NB4 (cell line): ENCODE measurements around the gene ASB1.

Experiments used
- DNase-seq: peaks from one replicate; pipeline ENCODE4 v3.0.0; 2010; ENCODE audit warnings: low read depth
- H3K4me3 ChIP-seq: one replicate; pipeline ENCODE4 v1.5.1; 2011; ENCODE audit warnings: mild to moderate bottlenecking, low read depth, low read length, moderate library complexity
- CTCF ChIP-seq: IDR thresholded peaks from one replicate; pipeline ENCODE4 v1.5.1; 2012; ENCODE audit warnings: low read depth, low read length
- MAX ChIP-seq: IDR thresholded peaks from 2 replicates; pipeline ENCODE4 v1.6.1; 2011; ENCODE audit warnings: low read depth, low read length
- MYC ChIP-seq: IDR thresholded peaks from 2 replicates; pipeline ENCODE4 v1.6.1; 2011; ENCODE audit warnings: low read depth, low read length
- POLR2A ChIP-seq: IDR thresholded peaks from 2 replicates; pipeline ENCODE4 v1.6.1; 2011; ENCODE audit warnings: mild to moderate bottlenecking; ENCODE audit not compliant: insufficient read length; ENCODE audit errors: extremely low read depth

ASB1 gene

GRCh38 chr2:238449909-238450417 is 23.2 kb downstream of the ASB1 start:
- peak; percentile 77 for DNase-seq

GRCh38 chr2:238450440-238450861 is 23.7 kb downstream of the ASB1 start:
- TF ChIP-seq MAX (no peak), POLR2A (no peak), MYC (no peak), CTCF (no peak)
- no peak for DNase-seq
- no peak overlapping the region for H3K4me3 ChIP-seq

More at GRCh38 chr2:238449909-238450417, 23.2 kb downstream of the ASB1 start:
- no peak overlapping the region for H3K4me3 ChIP-seq
- no peak for TF ChIP-seq CTCF
- TF ChIP-seq MAX: peak; percentile 29; the same call in 1 of the 2 replicates

- no peak overlapping the region for H3K4me3 ChIP-seq
- no peak for DNase-seq
- no peak for TF ChIP-seq POLR2A
- TF ChIP-seq CTCF: no peak
- no peak for TF ChIP-seq MYC
- no peak for TF ChIP-seq MAX
These were observed 27.1 kb downstream of the ASB1 start for GRCh38 chr2:238453842-238454241.

- TF ChIP-seq CTCF: no peak
- TF ChIP-seq POLR2A: no peak
- no peak for TF ChIP-seq MAX
- TF ChIP-seq MYC: no peak
- DNase-seq: no peak
- no peak overlapping the region for H3K4me3 ChIP-seq
These were observed 29.7 kb downstream of the ASB1 start for GRCh38 chr2:238456449-238456848.

GRCh38 chr2:238456970-238457926 is 30.5 kb downstream of the ASB1 start:
- TF ChIP-seq POLR2A (no peak), CTCF (no peak), MAX (no peak), MYC (no peak)
- H3K4me3 ChIP-seq: no peak overlapping the region

More at GRCh38 chr2:238456970-238457926, 30.5 kb downstream of the ASB1 start:
- DNase-seq: no peak
